CD4-positive, CD25-positive, alpha-beta regulatory T cell (primary cell): Measurements from ENCODE around the gene CENPM. TPM values are rescaled to one million over a fixed set of nuclear protein-coding genes. Genes with fewer than 3 reads are reported as not detected.

Source experiments
- ATAC-seq, 2 donors: fragments of 150-1000 bp; cut with Tn5 transposase; one replicate each; pipeline ENCODE4 v1.10.0; 2021; ENCODE audit warnings: low read depth in 2 of 2, moderate number of reproducible peaks in 2 of 2, moderate library complexity in 1 of 2
- DNase-seq, 3 donors: peaks; one replicate each; pipeline versions ENCODE4 v3.0.0 to v3.0.0-alpha.2; 2012 to 2022; ENCODE audit warnings: mixed read lengths in 1 of 3
- H3K27ac ChIP-seq: one replicate; pipeline ENCODE4 v1.7.0; 2013; ENCODE audit warnings: mild to moderate bottlenecking, low read length; ENCODE audit not compliant: insufficient read depth, poor library complexity, severe bottlenecking
- H3K27me3 ChIP-seq: one replicate; pipeline ENCODE4 v1.7.0; 2013; ENCODE audit warnings: low read length; ENCODE audit not compliant: control insufficient read depth, insufficient read depth
- H3K36me3 ChIP-seq: one replicate; pipeline ENCODE4 v1.7.0; 2013; ENCODE audit warnings: mild to moderate bottlenecking, low read length, moderate library complexity; ENCODE audit not compliant: control insufficient read depth, insufficient read depth
- H3K4me1 ChIP-seq: 2 replicates; pipeline ENCODE4 v1.7.0; 2013; ENCODE audit warnings: mild to moderate bottlenecking, low read length; ENCODE audit not compliant: insufficient read depth, control insufficient read depth, poor library complexity, severe bottlenecking
- H3K4me3 ChIP-seq: one replicate; pipeline ENCODE4 v1.7.0; 2013; ENCODE audit warnings: low read depth, mild to moderate bottlenecking, low read length, moderate library complexity
- H3K9me3 ChIP-seq, 2 experiments: 1 replicate in 1 of 2; 2 replicates in 1 of 2; pipeline ENCODE4 v1.7.0; 2013; ENCODE audit warnings: low read length in 2 of 2, mild to moderate bottlenecking in 1 of 2, moderate library complexity in 1 of 2; ENCODE audit not compliant: control insufficient read depth in 2 of 2
- H3K27ac Mint-ChIP-seq, 3 donors: one replicate each; pipeline ENCODE4 v1.8.0; 2020 to 2022; ENCODE audit warnings: mild to moderate bottlenecking in 3 of 3, mixed read lengths in 3 of 3, moderate library complexity in 2 of 3
- H3K27me3 Mint-ChIP-seq: one replicate; pipeline ENCODE4 v1.8.0; 2022; ENCODE audit warnings: mild to moderate bottlenecking, mixed read lengths
- H3K36me3 Mint-ChIP-seq: one replicate; pipeline ENCODE4 v1.8.0; 2020; ENCODE audit warnings: mixed read lengths
- H3K4me1 Mint-ChIP-seq, 4 donors: one replicate each; pipeline ENCODE4 v1.8.0; 2020 to 2022; ENCODE audit warnings: mixed read lengths in 4 of 4, mild to moderate bottlenecking in 1 of 4
- H3K4me3 Mint-ChIP-seq, 4 donors: one replicate each; pipeline ENCODE4 v1.8.0; 2020 to 2022; ENCODE audit warnings: mild to moderate bottlenecking in 4 of 4, mixed read lengths in 4 of 4, moderate library complexity in 3 of 4
- H3K9me3 Mint-ChIP-seq, 7 donors: one replicate each; pipeline ENCODE4 v1.8.0; 2020 to 2022; ENCODE audit warnings: mixed read lengths in 7 of 7, mild to moderate bottlenecking in 3 of 7, moderate library complexity in 2 of 7
- polyA plus RNA-seq, 4 donors: library from polyadenylated mRNA; unstranded; fragments of 300-500 nt; fragmentation: Illumina TruSeq; gene quantifications; one replicate each; pipeline ENCODE4 v1.2.3, GENCODE V29; 2021
- total RNA-seq: library from RNA; stranded (reverse); gene quantifications from one replicate; pipeline ENCODE4 v1.2.3, GENCODE V29; 2022

The CENPM gene
- total and polyA plus RNA-seq, 5 donors from 2014 or later: 33.9 to 75.7 (median 64.4) TPM

DNA sequence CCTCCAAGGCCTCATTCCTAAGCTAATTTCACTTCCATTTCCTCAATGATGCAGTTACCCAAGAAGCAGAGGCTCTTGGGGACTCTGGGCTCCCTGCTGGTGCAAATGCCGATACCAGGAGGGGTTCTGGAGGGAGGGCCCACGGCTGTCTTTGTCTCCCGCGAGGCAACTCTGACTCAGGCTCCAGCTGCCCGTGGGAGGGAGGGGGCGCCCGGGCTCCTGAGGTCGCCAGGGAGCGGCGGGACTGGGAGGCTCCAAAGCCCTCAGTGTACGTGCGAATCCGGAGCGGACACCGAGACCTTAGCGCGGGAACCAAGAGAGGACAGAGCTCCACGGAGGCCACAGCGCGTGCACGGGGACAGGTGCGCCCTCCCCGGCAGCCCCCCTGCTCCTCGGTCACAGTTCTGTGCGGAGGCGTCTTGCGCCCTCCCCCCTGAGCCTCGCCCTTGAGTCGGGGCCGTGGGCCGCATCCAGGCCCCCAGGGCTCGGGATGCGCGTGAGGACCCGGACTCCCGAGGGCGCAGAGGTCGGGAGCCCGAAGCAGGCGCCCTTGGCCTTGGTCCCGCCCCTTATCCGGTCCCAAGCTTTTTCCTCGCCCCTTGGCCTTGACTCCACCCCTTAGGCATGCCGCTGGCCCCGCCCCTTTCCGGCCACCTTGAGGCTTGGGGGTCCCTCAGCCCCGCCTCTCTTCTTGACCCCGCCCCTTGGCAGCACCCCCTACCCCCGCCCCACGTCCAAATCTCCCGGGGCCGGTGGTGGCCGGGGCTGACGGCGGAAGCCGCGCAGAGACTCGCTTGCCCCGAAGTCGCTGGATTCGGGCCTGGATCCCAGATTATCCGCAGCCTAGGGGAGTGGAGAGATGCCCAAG, 27.4 kb downstream of the CENPM start:
- H3K27ac Mint-ChIP-seq: peak overlapping the region in 1 of 3 donors; percentile 78

DNA sequence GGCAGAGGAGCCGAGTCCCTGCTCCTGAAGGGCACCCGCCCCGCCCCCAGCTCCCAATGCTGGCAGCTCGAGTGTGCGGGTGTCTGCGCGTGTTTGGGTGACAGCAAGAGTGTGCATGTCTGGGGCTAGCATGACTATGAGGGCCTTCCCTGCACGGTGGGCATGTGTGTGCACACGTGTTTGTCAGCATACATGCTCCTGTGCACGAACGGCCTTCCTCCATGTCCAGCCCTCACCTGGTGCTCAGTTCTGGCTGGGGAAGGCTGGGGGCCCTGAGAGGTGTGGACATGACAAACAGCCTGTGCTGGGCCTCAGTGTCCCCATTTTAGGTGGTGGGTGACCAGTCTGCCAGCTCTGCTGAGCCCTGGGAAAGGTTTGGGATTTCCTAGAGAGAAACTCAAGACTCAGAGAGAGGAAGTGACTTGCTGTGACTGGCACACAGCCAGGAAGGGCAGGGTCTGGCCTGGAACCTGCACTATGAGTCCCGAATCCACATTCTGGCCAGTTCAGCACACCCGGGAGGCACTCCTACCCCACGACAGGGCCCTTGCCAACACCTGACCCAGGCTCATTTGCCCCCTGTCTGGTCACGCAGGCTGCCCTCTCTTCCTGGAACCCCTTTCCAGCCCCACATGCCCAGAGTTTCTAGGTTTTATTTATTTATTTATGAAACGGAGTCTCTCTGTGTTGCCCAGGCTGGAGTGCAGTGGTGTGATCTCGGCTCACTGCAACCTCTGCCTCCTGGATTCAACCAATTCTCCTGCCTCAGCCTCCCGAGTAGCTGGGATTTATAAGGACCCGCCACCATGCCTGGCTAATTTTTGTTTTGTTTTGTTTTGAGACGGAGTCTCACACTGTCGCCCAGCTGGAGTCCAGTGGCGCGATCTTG, 28.8 kb downstream of the CENPM start:
- no peaks in the 10 kb centered on the region for H3K36me3 Mint-ChIP-seq
- Histone ChIP-seq H3K27me3 (peaks cover 8% of the 10 kb centered on the region), H3K36me3 (no peaks in the 10 kb centered on the region), H3K4me3 (no peak overlapping the region), H3K9me3 (no peaks in the 10 kb centered on the region), H3K4me1 (peaks cover 37% of the 10 kb centered on the region), H3K27ac (no peak overlapping the region)
- DNase-seq (no peak), ATAC-seq (no peak)
- H3K9me3 Mint-ChIP-seq: no peaks in the 10 kb centered on the region
- H3K27ac Mint-ChIP-seq: peak overlapping the region in 2 of 3 donors; percentile 12 to 76
- peaks cover 0 to 40% (median 9%) of the 10 kb centered on the region in 4 donors for H3K4me1 Mint-ChIP-seq
- peaks cover 47% of the 10 kb centered on the region for H3K27me3 Mint-ChIP-seq
- H3K4me3 Mint-ChIP-seq: peak overlapping the region; percentile 44 to 74 (median 68)

More for the DNA sequence above, 27.4 kb downstream of the CENPM start:
- H3K4me3 ChIP-seq: peak overlapping the region; percentile 59
- ATAC-seq: peak in 1 of 2 donors; percentile 41
- H3K27ac ChIP-seq: peak overlapping the region; percentile 14
- Mint-ChIP-seq H3K27me3 (peaks cover 42% of the 10 kb centered on the region), H3K9me3 (no peaks in the 10 kb centered on the region), H3K4me3 (peak overlapping the region in 3 of 4 donors; percentile 71 to 83 (median 71)), H3K36me3 (no peaks in the 10 kb centered on the region), H3K4me1 (peaks cover 0 to 39% (median 7%) of the 10 kb centered on the region in 4 donors)
- peaks cover 32% of the 10 kb centered on the region for H3K4me1 ChIP-seq
- peaks cover 5% of the 10 kb centered on the region for H3K27me3 ChIP-seq
- no peaks in the 10 kb centered on the region for H3K36me3 ChIP-seq
- no peaks in the 10 kb centered on the region for H3K9me3 ChIP-seq
- peak in 2 of 3 donors; percentile 18 to 35 for DNase-seq

DNA sequence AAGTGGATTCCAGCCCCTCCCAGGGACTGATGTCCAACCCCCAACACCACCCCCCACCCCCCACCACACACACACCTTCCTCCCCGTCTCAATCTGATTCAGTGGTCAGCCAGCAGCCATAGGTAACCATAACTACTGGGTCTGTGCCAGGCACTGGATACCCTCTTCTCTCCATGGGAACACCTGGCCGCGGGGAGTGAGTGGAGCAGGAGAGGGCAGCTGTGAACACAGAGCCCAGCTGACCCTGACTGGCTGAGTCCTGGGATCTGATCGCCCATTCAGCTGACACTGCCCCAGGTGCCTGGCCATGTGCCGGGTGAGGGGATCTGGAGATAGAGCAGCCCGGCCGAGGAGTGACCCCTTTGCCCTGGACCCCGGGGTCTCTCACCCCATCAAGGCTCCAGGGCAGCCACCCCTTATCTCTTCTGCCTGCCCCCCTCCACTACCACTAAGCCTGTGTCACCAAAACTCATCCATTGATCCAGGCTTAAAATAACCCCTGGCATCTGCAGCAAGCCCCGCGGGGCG, 29.5 kb downstream of the CENPM start:
- H3K9me3 Mint-ChIP-seq: no peaks in the 10 kb centered on the region
- no peak overlapping the region for H3K4me3 ChIP-seq
- no peak overlapping the region for H3K27ac ChIP-seq
- peaks cover 37% of the 10 kb centered on the region for H3K4me1 ChIP-seq
- ATAC-seq (no peak), DNase-seq (no peak)
- peaks cover 0 to 42% (median 11%) of the 10 kb centered on the region in 4 donors for H3K4me1 Mint-ChIP-seq
- no peaks in the 10 kb centered on the region for H3K36me3 ChIP-seq
- H3K4me3 Mint-ChIP-seq: peak overlapping the region in 2 of 4 donors; percentile 51 to 75
- no peaks in the 10 kb centered on the region for H3K9me3 ChIP-seq
- H3K27me3 Mint-ChIP-seq: peaks cover 54% of the 10 kb centered on the region
- no peaks in the 10 kb centered on the region for H3K36me3 Mint-ChIP-seq
- peak overlapping the region in 1 of 3 donors; percentile 69 for H3K27ac Mint-ChIP-seq
- peaks cover 14% of the 10 kb centered on the region for H3K27me3 ChIP-seq

DNA sequence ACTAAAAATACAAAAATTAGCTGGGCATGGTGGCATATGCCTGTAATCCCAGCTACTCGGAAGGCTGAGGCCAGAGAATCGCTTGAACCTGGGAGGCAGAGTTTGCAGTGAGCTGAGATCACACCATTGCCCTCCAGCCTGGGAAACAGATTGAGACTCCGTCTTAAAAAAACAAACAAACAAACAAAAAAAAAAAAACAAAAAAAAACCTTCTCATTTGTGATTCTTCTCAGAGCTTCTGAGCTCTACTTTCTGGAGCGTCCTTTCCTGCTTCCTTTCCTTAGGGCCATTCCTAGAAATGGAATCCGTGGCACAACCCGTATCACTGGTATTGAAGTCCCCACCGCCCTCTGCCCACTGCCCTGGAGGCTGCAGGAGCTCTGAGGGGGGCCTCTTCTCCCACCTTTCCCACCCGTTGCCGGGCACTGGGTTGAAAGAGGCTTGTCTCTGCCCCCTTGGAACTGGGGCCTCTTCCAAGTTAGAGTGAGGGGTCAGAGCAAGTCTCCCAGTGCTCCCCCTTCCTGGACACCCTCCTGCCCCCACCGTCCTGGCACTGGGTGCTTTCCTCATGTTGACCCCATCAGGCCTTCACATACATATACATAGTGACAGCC, 30.1 kb downstream of the CENPM start:
- peaks cover 19% of the 10 kb centered on the region for H3K27me3 ChIP-seq
- ATAC-seq: no peak
- no peak overlapping the region for H3K4me3 ChIP-seq
- no peaks in the 10 kb centered on the region for H3K36me3 ChIP-seq
- no peak for DNase-seq
- Mint-ChIP-seq H3K27me3 (peaks cover 54% of the 10 kb centered on the region), H3K4me3 (peak overlapping the region in 1 of 4 donors; percentile 78), H3K4me1 (peaks cover 0 to 44% (median 11%) of the 10 kb centered on the region in 4 donors), H3K36me3 (no peaks in the 10 kb centered on the region), H3K9me3 (no peaks in the 10 kb centered on the region), H3K27ac (peak overlapping the region in 1 of 3 donors; percentile 58)
- no peak overlapping the region for H3K27ac ChIP-seq
- no peaks in the 10 kb centered on the region for H3K9me3 ChIP-seq
- peaks cover 37% of the 10 kb centered on the region for H3K4me1 ChIP-seq

DNA sequence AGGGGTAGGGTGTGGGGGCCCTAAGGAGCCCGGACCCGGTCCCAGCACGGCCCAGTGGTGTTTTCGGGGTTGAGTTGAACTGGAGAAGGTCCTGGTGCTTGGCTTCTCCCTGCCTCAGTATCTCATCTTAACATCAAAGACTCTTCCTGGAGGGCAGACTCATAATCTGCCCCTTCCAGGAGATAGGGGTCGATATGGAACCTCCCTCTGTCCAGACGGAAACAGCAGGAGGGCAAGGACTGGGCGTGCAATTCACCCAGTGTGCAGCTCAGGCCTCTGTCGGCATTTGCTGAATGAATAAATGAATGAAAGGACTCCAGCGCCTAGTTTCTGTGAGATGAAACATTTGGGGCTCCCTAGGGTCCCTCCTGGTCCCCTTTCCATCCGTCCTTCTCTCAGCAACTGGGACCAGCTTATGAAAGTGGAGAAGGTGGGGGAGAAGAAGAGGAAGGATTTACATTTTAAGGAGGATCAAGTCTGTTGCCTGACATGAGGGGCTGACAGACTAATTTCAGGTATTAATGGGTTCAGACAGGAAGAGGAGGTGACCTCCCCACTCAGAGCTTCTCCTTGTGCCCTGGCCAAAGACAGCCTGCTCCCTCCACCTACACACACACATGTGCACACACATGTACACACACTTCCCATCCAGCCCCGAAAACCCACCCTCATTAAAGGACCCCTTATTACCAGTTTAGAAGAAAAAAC, 31.0 kb downstream of the CENPM start:
- no peak overlapping the region for H3K27ac ChIP-seq
- H3K27ac Mint-ChIP-seq: peak overlapping the region in 2 of 3 donors; percentile 58 to 65
- no peaks in the 10 kb centered on the region for H3K9me3 ChIP-seq
- H3K36me3 ChIP-seq: no peaks in the 10 kb centered on the region
- peak overlapping the region; percentile 44 to 78 (median 72) for H3K4me3 Mint-ChIP-seq
- peaks cover 58% of the 10 kb centered on the region for H3K27me3 Mint-ChIP-seq
- DNase-seq (no peak), ATAC-seq (no peak)
- peaks cover 43% of the 10 kb centered on the region for H3K4me1 ChIP-seq
- peaks cover 19% of the 10 kb centered on the region for H3K27me3 ChIP-seq
- H3K4me3 ChIP-seq: no peak overlapping the region
- peaks cover 0 to 51% (median 11%) of the 10 kb centered on the region in 4 donors for H3K4me1 Mint-ChIP-seq
- H3K36me3 Mint-ChIP-seq: no peaks in the 10 kb centered on the region
- peaks cover 0 to 3% (median 0%) of the 10 kb centered on the region in 7 donors for H3K9me3 Mint-ChIP-seq

DNA sequence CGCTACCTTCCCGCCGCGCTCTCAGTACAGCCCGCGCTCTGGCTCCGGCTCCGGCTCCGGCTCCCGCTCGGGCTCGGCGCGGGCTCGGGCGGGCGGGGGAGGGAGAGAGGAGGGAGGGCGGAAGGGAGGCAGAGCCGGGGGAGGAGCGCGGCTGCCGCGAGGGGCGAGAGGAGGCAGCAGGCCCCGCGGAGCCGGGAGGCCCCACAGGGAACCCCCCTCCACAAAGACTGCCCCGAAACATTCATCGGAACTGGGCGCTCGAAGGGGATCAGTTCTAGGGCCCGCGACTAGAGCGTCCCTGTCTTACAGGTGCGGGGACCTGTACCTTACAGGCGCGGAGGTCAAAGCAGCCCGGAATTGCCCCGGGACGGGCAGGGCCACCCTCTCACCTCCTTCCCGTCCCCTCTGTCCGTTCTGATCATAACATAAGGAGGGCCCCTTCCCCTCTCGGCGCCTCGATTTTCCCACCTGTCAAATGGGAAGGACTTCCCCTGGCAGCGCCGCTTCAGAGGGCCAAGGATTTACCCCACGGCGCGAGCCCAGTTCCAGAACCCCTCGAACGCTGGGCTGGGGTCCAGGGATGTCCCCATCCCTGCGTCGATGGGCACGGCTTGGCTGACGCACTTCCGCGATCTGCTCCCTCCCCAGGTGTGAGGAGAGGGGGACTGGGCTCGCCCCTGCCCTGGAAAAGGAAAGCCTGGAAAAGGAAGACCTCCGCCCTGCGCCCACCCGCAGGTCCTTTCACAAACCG, 31.7 kb downstream of the CENPM start, which contains the start of gene SHISA8:
SHISA8 (minus strand) TSS at position 40 of the 751 bp plus-strand sequence. CDS start 407 bp downstream, outside the sequence.
- H3K4me3 ChIP-seq: no peak within 1 kb of the TSS
- no peaks in the 10 kb centered on the region for H3K9me3 ChIP-seq
- Mint-ChIP-seq H3K4me3 (peak within 1 kb of the TSS; percentile 60 to 78 (median 72)), H3K9me3 (peaks cover 0 to 3% (median 0%) of the 10 kb centered on the region in 7 donors), H3K36me3 (no peaks in the 10 kb centered on the region), H3K27ac (peak within 1 kb of the TSS in 2 of 3 donors; percentile 58 to 65), H3K4me1 (peaks cover 0 to 48% (median 11%) of the 10 kb centered on the region in 4 donors), H3K27me3 (peaks cover 61% of the 10 kb centered on the region)
- DNase-seq (peak; percentile 51 to 61 (median 54)), ATAC-seq (peak; percentile 46 to 47)
- peaks cover 50% of the 10 kb centered on the region for H3K4me1 ChIP-seq
- H3K27me3 ChIP-seq: peaks cover 19% of the 10 kb centered on the region
- no peak within 1 kb of the TSS for H3K27ac ChIP-seq
- H3K36me3 ChIP-seq: no peaks in the 10 kb centered on the region
